H1 (cell line): ENCODE data around the gene LAMA3. TPM values are rescaled to one million over a fixed set of nuclear protein-coding genes. Genes with fewer than 3 reads are reported as not detected.

Experiments
- CTCF ChIA-PET: fragments of 300-600 bp; sonication (Branson Sonifier 250); formaldehyde crosslinking; loops from one replicate; lab custom pipeline; 2021; ENCODE audit not compliant: partially characterized antibody; lab: Charles Lee
- POLR2A ChIA-PET: fragments of 300-600 bp; sonication (Branson Sonifier 250); formaldehyde crosslinking; loops from one replicate; lab custom pipeline; 2021; ENCODE audit warnings: inconsistent platforms; ENCODE audit not compliant: partially characterized antibody; lab: Charles Lee
- DNase-seq, 2 experiments: peaks; one replicate each; pipeline versions ENCODE4 v3.0.0 to v3.0.0-alpha.2; 2010 to 2022; ENCODE audit warnings: low spot score in 2 of 2, low read depth in 1 of 2, mixed read lengths in 1 of 2
- FAIRE-seq: peaks from 2 replicates; lab custom pipeline; 2011; peaks lifted over from hg19 to GRCh38; lab: Jason Lieb, UNC
- H2AFZ ChIP-seq: 2 replicates; pipeline ENCODE4 v1.8.1; 2012; ENCODE audit warnings: low read length, inconsistent platforms
- H2AK5ac ChIP-seq: 2 replicates; pipeline ENCODE4 v1.6.1; 2013; ENCODE audit warnings: low read depth, low read length
- H2BK120ac ChIP-seq: replicated peaks from 2 replicates; pipeline ENCODE3; 2013; ENCODE audit warnings: low read depth, low read length, inconsistent platforms
- H2BK12ac ChIP-seq: 2 replicates; pipeline ENCODE4 v1.6.1; 2013; ENCODE audit warnings: low read depth, low read length
- H2BK15ac ChIP-seq: 2 replicates; pipeline ENCODE4 v1.6.1; 2013; ENCODE audit warnings: low read length
- H2BK20ac ChIP-seq: 2 replicates; pipeline ENCODE4 v1.6.1; 2013; ENCODE audit warnings: low read length
- H2BK5ac ChIP-seq: 2 replicates; pipeline ENCODE4 v1.6.1; 2013; ENCODE audit warnings: low read depth, low read length
- H3K14ac ChIP-seq: 2 replicates; pipeline ENCODE4 v1.6.1; 2013; ENCODE audit warnings: inconsistent platforms; ENCODE audit not compliant: insufficient read length
- H3K18ac ChIP-seq: 2 replicates; pipeline ENCODE4 v1.6.1; 2013; ENCODE audit warnings: low read length; ENCODE audit errors: extremely low read depth
- H3K23ac ChIP-seq: 2 replicates; pipeline ENCODE4 v1.6.1; 2013; ENCODE audit warnings: inconsistent platforms; ENCODE audit not compliant: insufficient read length
- H3K23me2 ChIP-seq: 2 replicates; pipeline ENCODE4 v1.6.1; 2013; ENCODE audit warnings: low read depth, low read length
- H3K27ac ChIP-seq: 2 replicates; pipeline ENCODE4 v1.6.1; 2011; ENCODE audit warnings: low read depth, low read length, inconsistent platforms
- H3K27me3 ChIP-seq, 4 experiments: replicated peaks in 1 of 4; 1 replicate in 1 of 4; 2 replicates in 3 of 4; pipeline versions ENCODE4 v1.6.1 to v1.8.1; 2011 to 2013; ENCODE audit warnings: low read length in 3 of 4, mild to moderate bottlenecking in 3 of 4, inconsistent platforms in 2 of 4, mixed read lengths in 2 of 4, moderate library complexity in 1 of 4; ENCODE audit not compliant: control insufficient read depth in 3 of 4, insufficient read depth in 3 of 4; ENCODE audit errors: extremely low read depth in 1 of 4
- H3K36me3 ChIP-seq, 4 experiments: 2 replicates each; pipeline versions ENCODE4 v1.6.1 to v1.8.1; 2011 to 2013; ENCODE audit warnings: mild to moderate bottlenecking in 4 of 4, low read length in 3 of 4, moderate library complexity in 2 of 4, control low read depth in 1 of 4, inconsistent platforms in 1 of 4; ENCODE audit not compliant: insufficient read depth in 4 of 4, control insufficient read depth in 2 of 4
- H3K4ac ChIP-seq: replicated peaks from 2 replicates; pipeline ENCODE3; 2013; ENCODE audit warnings: low read length, low read depth, mixed read lengths, inconsistent platforms; ENCODE audit not compliant: insufficient read length
- H3K4me1 ChIP-seq, 4 experiments: replicated peaks in 1 of 4; 1 replicate in 1 of 4; 2 replicates in 3 of 4; pipeline versions ENCODE4 v1.6.1 to v1.8.1; 2011 to 2013; ENCODE audit warnings: low read length in 3 of 4, inconsistent platforms in 2 of 4, mixed read lengths in 1 of 4; ENCODE audit not compliant: insufficient read depth in 4 of 4, control insufficient read depth in 3 of 4
- H3K4me2 ChIP-seq, 2 experiments: 2 replicates each; pipeline versions ENCODE4 v1.6.1 to v1.8.1; 2011 to 2013; ENCODE audit warnings: low read depth in 2 of 2, low read length in 2 of 2, control low read depth in 1 of 2, inconsistent platforms in 1 of 2, mild to moderate bottlenecking in 1 of 2; ENCODE audit not compliant: insufficient read depth in 1 of 2
- H3K4me3 ChIP-seq, 4 experiments: fragments of 200-600, 300-600 bp in 1 of 4; sonication (generic), shearing (Covaris generic), sonication (Bioruptor Twin) in 1 of 4; 2 replicates each; pipeline versions ENCODE4 v1.5.1 to v1.8.1; 2011 to 2016; ENCODE audit warnings: low read length in 4 of 4, low read depth in 3 of 4, control low read depth in 2 of 4, inconsistent platforms in 2 of 4, mild to moderate bottlenecking in 2 of 4, mixed read lengths in 1 of 4, moderate library complexity in 1 of 4; ENCODE audit not compliant: insufficient read depth in 2 of 4; ENCODE audit errors: extremely low read depth in 1 of 4
- H3K56ac ChIP-seq: replicated peaks from 2 replicates; pipeline ENCODE3; 2013; ENCODE audit warnings: low read depth, mild to moderate bottlenecking, mixed read lengths, low read length, inconsistent platforms; ENCODE audit not compliant: insufficient read length
- H3K79me1 ChIP-seq: 2 replicates; pipeline ENCODE4 v1.6.1; 2013; ENCODE audit warnings: low read depth, low read length, control low read depth
- H3K79me2 ChIP-seq, 2 experiments: 2 replicates each; pipeline versions ENCODE4 v1.6.1 to v1.8.1; 2012 to 2013; ENCODE audit warnings: low read length in 2 of 2, mild to moderate bottlenecking in 2 of 2, inconsistent platforms in 1 of 2; ENCODE audit not compliant: insufficient read depth in 2 of 2, control insufficient read depth in 1 of 2
- H3K9ac ChIP-seq, 4 experiments: replicated peaks in 1 of 4; 1 replicate in 1 of 4; 2 replicates in 3 of 4; pipeline versions ENCODE4 v1.6.1 to v1.8.1; 2011 to 2013; ENCODE audit warnings: low read depth in 3 of 4, low read length in 3 of 4, control low read depth in 2 of 4, mild to moderate bottlenecking in 2 of 4, moderate library complexity in 2 of 4, inconsistent platforms in 1 of 4; ENCODE audit errors: extremely low read depth in 1 of 4
- H3K9me3 ChIP-seq, 2 experiments: 2 replicates each; pipeline versions ENCODE4 v1.6.1 to v1.8.1; 2012 to 2013; ENCODE audit warnings: mild to moderate bottlenecking in 2 of 2, moderate library complexity in 2 of 2, control low read depth in 1 of 2, inconsistent platforms in 1 of 2, low read depth in 1 of 2, low read length in 1 of 2, mixed read lengths in 1 of 2; ENCODE audit not compliant: insufficient read depth in 2 of 2
- H4K20me1 ChIP-seq, 2 experiments: replicated peaks in 1 of 2; 2 replicates each; pipeline versions ENCODE3 to v1.8.1; 2011 to 2013; ENCODE audit warnings: inconsistent platforms in 2 of 2, low read length in 2 of 2, mild to moderate bottlenecking in 1 of 2; ENCODE audit not compliant: insufficient read depth in 2 of 2, control insufficient read depth in 1 of 2
- H4K5ac ChIP-seq: 2 replicates; pipeline ENCODE4 v1.6.1; 2013; ENCODE audit warnings: low read length, low read depth, mixed read lengths, inconsistent platforms; ENCODE audit not compliant: insufficient read length
- H4K8ac ChIP-seq: 2 replicates; pipeline ENCODE4 v1.8.0; 2013; ENCODE audit warnings: mild to moderate bottlenecking, moderate library complexity, low read length, inconsistent platforms; ENCODE audit not compliant: insufficient read depth; ENCODE audit errors: extremely low read depth
- H4K91ac ChIP-seq: replicated peaks from 2 replicates; pipeline ENCODE3; 2013; ENCODE audit warnings: low read length, mixed read lengths, inconsistent platforms; ENCODE audit not compliant: insufficient read length
- ATF2 ChIP-seq: IDR thresholded peaks from 2 replicates; pipeline ENCODE4 v1.6.1; 2012; ENCODE audit warnings: low read length, inconsistent platforms
- BACH1 ChIP-seq: IDR thresholded peaks from 2 replicates; pipeline ENCODE4 v1.6.1; 2012; ENCODE audit warnings: low read length, improper control_type of control experiment
- CEBPB ChIP-seq: IDR thresholded peaks from 2 replicates; pipeline ENCODE4 v1.6.1; 2012; ENCODE audit warnings: low read depth, low read length
- CHD2 ChIP-seq: IDR thresholded peaks from 2 replicates; pipeline ENCODE4 v1.6.1; 2012; ENCODE audit warnings: low read length, improper control_type of control experiment
- EP300 ChIP-seq, 2 experiments: IDR thresholded peaks; 1 replicate in 1 of 2; 2 replicates in 1 of 2; pipeline ENCODE4 v1.6.1; 2011 to 2012; ENCODE audit warnings: low read depth in 2 of 2, low read length in 2 of 2, mild to moderate bottlenecking in 2 of 2, borderline replicate concordance in 1 of 2, inconsistent platforms in 1 of 2, moderate library complexity in 1 of 2
- FOSL1 ChIP-seq: IDR thresholded peaks from 2 replicates; pipeline ENCODE4 v1.6.1; 2011; ENCODE audit warnings: mild to moderate bottlenecking, low read depth, low read length, moderate library complexity; ENCODE audit not compliant: insufficient read depth
- GABPA ChIP-seq: IDR thresholded peaks from 2 replicates; pipeline ENCODE4 v1.6.1; 2011; ENCODE audit warnings: mild to moderate bottlenecking, low read length, moderate library complexity, borderline replicate concordance; ENCODE audit not compliant: insufficient read depth
- POLR2A ChIP-seq, 2 experiments: IDR thresholded peaks; 1 replicate in 1 of 2; 2 replicates in 1 of 2; pipeline ENCODE4 v1.6.1; 2011; ENCODE audit warnings: low read depth in 2 of 2, low read length in 2 of 2, mild to moderate bottlenecking in 2 of 2; ENCODE audit errors: control extremely low read depth in 1 of 2
- RFX5 ChIP-seq: IDR thresholded peaks from 2 replicates; pipeline ENCODE4 v1.6.1; 2011; ENCODE audit warnings: low read depth, low read length, improper control_type of control experiment, borderline replicate concordance
- SIRT6 ChIP-seq: IDR thresholded peaks from one replicate; pipeline ENCODE4 v1.7.1; 2012; ENCODE audit warnings: low read length, inconsistent platforms
- SP4 ChIP-seq: IDR thresholded peaks from 2 replicates; pipeline ENCODE4 v1.6.1; 2012; ENCODE audit warnings: low read length, inconsistent platforms
- SUZ12 ChIP-seq: fragments of 200-600 bp; sonication (generic); IDR thresholded peaks from 2 replicates; pipeline ENCODE4 v1.6.1; 2012; ENCODE audit warnings: mild to moderate bottlenecking, inconsistent platforms, low read length, moderate library complexity, mixed read lengths
- TBP ChIP-seq: IDR thresholded peaks from 2 replicates; pipeline ENCODE4 v1.6.1; 2011; ENCODE audit warnings: low read depth, low read length, improper control_type of control experiment
- ZNF274 ChIP-seq: IDR thresholded peaks from 2 replicates; pipeline ENCODE4 v1.7.0; 2012; ENCODE audit warnings: low read length, borderline replicate concordance; ENCODE audit errors: extremely low read depth
- WGBS, 2 experiments: shearing (Covaris generic) in 1 of 2; methylation state at CpG; one replicate each; pipeline versions ENCODE4 v1.1.6 to v1.1.7; 2013 to 2015; ENCODE audit warnings: low lambda C conversion rate in 2 of 2, mixed read lengths in 2 of 2, inconsistent platforms in 1 of 2, low coverage in 1 of 2, missing lambda C conversion rate in 1 of 2; ENCODE audit not compliant: insufficient replicate concordance in 2 of 2, insufficient coverage in 1 of 2, insufficient read length in 1 of 2; ENCODE audit errors: extremely low coverage in 1 of 2, missing lambda C conversion rate in 1 of 2; 5-methylcytosine and 5-hydroxymethylcytosine counted together
- polyA plus RNA-seq, 7 experiments: library from polyadenylated mRNA; depleted of rRNA in 3 of 7; stranded (reverse) in 5 of 7; unstranded in 2 of 7; fragments of >200 nt in 5 of 7; fragments of 200-250 nt in 2 of 7; gene quantifications; 1 replicate in 5 of 7; 2 replicates in 1 of 7; 4 replicates in 1 of 7; pipeline versions ENCODE4 v1.2.1 to v1.2.3, GENCODE V29; 2011 to 2013; ENCODE audit warnings: missing spikeins in 2 of 7, mixed read lengths in 2 of 7
- total RNA-seq: library from RNA; stranded (reverse); fragmentation: NEBNext Ultra II Directional; extraction: Animal tissue kit (Norgen Biotek cat#: 25700); gene quantifications from 2 replicates; pipeline ENCODE4 v1.2.1, GENCODE V29; 2021

The LAMA3 gene
- total and polyA plus RNA-seq, 2 of the 8 experiments (the other 6 are each of a cell fraction or from before 2014, with no cell fraction given), result 0.76 to 5.0 TPM

- CTCF ChIA-PET, result interaction anchor here (1.7 kb wide), 1 partner anchor 10 kb away, joined by 8 read pairs; no protein-coding TSS in a partner anchor
- H3K56ac ChIP-seq, result no peak overlapping the region
- WGBS, 2 experiments, result 95% methylated on average over 3 of the region's 3 CpGs; no CpG with 5 or more reads in 1 of the 2 experiments
- no peak for TF ChIP-seq GABPA
- no peak for TF ChIP-seq ZNF274
- no peak for TF ChIP-seq ATF2
- TF ChIP-seq FOSL1, result no peak
- no peak for TF ChIP-seq BACH1
- TF ChIP-seq TBP, result no peak
- TF ChIP-seq POLR2A (IDR thresholded peaks at IDR 0.05; ENCODE audit: control extremely low read depth in 1 of 2, low read depth in 2 of 2, low read length in 2 of 2), result no peak
- no peak for TF ChIP-seq CEBPB
- TF ChIP-seq SP4, result no peak
- no peak for TF ChIP-seq SIRT6
- TF ChIP-seq RFX5, result no peak
- no peak for TF ChIP-seq CHD2
- no peak for TF ChIP-seq SUZ12
- TF ChIP-seq EP300 (IDR thresholded peaks at IDR 0.05; ENCODE audit: borderline replicate concordance in 1 of 2, low read depth in 2 of 2, low read length in 2 of 2), result no peak
Observed at GRCh38 chr18:23908827-23909226, 219.6 kb downstream of the LAMA3 start.

More at GRCh38 chr18:23908827-23909226, 219.6 kb downstream of the LAMA3 start:
- Histone ChIP-seq H2BK15ac (no peak overlapping the region), H3K23ac (no peak overlapping the region), H2BK20ac (no peak overlapping the region), H3K23me2 (no peaks in the 10 kb centered on the region), H3K79me2 (no peaks in the 10 kb centered on the region), H4K20me1 (no peaks in the 10 kb centered on the region), H3K18ac (no peak overlapping the region), H2AFZ (no peak overlapping the region), H4K8ac (no peak overlapping the region), H3K9me3 (no peaks in the 10 kb centered on the region), H3K14ac (no peak overlapping the region), H3K79me1 (no peaks in the 10 kb centered on the region), H3K27me3 (no peaks in the 10 kb centered on the region), H3K4me3 (no peak overlapping the region), H4K91ac (no peak overlapping the region), H2BK5ac (no peak overlapping the region), H2AK5ac (no peak overlapping the region), H3K4me2 (no peak overlapping the region), H3K9ac (no peak overlapping the region), H3K4ac (no peak overlapping the region), H4K5ac (no peak overlapping the region), H3K27ac (no peak overlapping the region), H3K4me1 (no peaks in the 10 kb centered on the region), H3K36me3 (no peaks in the 10 kb centered on the region), H2BK120ac (no peak overlapping the region), H2BK12ac (no peak overlapping the region)
- DNase-seq (no peak), FAIRE-seq (no peak)
- POLR2A ChIA-PET, result no interaction called here
